ENCODE measurements around the gene SIX3.

SIX3 gene

DNA sequence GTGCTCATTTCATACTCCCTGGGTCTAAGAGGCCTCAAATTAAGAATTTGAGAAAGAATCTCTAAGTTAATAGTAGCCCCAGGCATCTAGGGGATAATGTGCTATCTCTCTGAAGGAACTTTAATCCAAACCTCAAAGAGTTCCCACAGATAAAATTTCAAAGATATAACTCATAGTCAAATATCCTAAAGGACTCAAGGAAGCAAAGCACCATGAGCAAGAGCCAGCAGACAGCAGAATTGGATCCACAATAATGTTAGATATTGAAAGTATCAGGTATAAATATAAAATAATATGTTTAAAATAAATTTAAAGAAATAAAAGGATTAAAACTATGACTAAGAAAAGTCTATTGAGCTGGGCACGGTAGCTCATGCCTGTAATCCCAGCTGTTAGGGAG is 31.7 kb upstream of the SIX3 start:
- no peak overlapping the region for H3K27ac ChIP-seq (ENCODE audit: low read depth, low read length, poor library complexity, severe bottlenecking)
- no peak overlapping the region for H3K4me2 ChIP-seq (ENCODE audit: low read length)
- no peaks in the 10 kb centered on the region for H3K79me2 ChIP-seq (ENCODE audit: insufficient read depth, low read length)
- no peaks in the 10 kb centered on the region for H3K9me3 ChIP-seq (ENCODE audit: low read length)
- H3K9ac ChIP-seq (ENCODE audit: low read length) = no peak overlapping the region
- no peaks in the 10 kb centered on the region for H3K9me2 ChIP-seq (ENCODE audit: low read depth, low read length)
- no peaks in the 10 kb centered on the region for H3K27me3 ChIP-seq (ENCODE audit: insufficient read depth, low read length)
- no peak overlapping the region for H2AFZ ChIP-seq (ENCODE audit: low read length)
- no peaks in the 10 kb centered on the region for H4K20me1 ChIP-seq (ENCODE audit: insufficient read depth, low read length)
- H3K4me3 ChIP-seq (ENCODE audit: low read depth, low read length, poor library complexity, severe bottlenecking) = no peak overlapping the region
- no peaks in the 10 kb centered on the region for H3F3A ChIP-seq (ENCODE audit: insufficient read depth, low read length)
- TF ChIP-seq, protein P1, sequence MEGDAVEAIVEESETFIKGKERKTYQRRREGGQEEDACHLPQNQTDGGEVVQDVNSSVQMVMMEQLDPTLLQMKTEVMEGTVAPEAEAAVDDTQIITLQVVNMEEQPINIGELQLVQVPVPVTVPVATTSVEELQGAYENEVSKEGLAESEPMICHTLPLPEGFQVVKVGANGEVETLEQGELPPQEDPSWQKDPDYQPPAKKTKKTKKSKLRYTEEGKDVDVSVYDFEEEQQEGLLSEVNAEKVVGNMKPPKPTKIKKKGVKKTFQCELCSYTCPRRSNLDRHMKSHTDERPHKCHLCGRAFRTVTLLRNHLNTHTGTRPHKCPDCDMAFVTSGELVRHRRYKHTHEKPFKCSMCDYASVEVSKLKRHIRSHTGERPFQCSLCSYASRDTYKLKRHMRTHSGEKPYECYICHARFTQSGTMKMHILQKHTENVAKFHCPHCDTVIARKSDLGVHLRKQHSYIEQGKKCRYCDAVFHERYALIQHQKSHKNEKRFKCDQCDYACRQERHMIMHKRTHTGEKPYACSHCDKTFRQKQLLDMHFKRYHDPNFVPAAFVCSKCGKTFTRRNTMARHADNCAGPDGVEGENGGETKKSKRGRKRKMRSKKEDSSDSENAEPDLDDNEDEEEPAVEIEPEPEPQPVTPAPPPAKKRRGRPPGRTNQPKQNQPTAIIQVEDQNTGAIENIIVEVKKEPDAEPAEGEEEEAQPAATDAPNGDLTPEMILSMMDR (IDR thresholded peaks at IDR 0.05; ENCODE audit: low read length) = no peak
- no peak for TF ChIP-seq EZH2 (IDR thresholded peaks at IDR 0.05; ENCODE audit: borderline replicate concordance, low read length)
- H3K4me1 ChIP-seq (ENCODE audit: insufficient read depth, low read length, severe bottlenecking) = no peaks in the 10 kb centered on the region
- H3K36me3 ChIP-seq (ENCODE audit: insufficient read depth, low read length) = no peaks in the 10 kb centered on the region

DNA sequence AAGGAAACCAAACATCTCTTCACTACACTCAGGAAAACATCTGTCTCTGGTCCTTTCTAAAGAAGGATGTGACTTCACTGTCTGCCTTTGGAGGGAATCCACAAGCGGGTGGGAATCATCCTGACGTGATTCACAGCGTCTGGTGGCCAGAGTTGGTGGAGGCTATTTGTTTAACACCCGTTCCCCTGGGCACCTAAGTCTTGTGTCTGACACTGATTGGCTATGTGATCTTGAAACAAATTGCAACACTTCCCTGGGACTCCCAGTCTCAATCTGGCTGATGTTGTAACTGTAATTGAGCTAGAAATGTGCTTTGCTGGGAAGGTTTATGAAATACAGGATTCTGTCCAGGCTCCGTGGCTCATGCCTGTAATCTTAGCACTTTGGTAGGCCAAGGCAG is 28.8 kb upstream of the SIX3 start:
- no peak overlapping the region for H3K9ac ChIP-seq (ENCODE audit: low read length)
- no peaks in the 10 kb centered on the region for H3K4me1 ChIP-seq (ENCODE audit: insufficient read depth, low read length, severe bottlenecking)
- no peaks in the 10 kb centered on the region for H4K20me1 ChIP-seq (ENCODE audit: insufficient read depth, low read length)
- no peak for TF ChIP-seq EZH2 (IDR thresholded peaks at IDR 0.05; ENCODE audit: borderline replicate concordance, low read length)
- TF ChIP-seq, protein P1 (IDR thresholded peaks at IDR 0.05; ENCODE audit: low read length) = no peak
- no peaks in the 10 kb centered on the region for H3K79me2 ChIP-seq (ENCODE audit: insufficient read depth, low read length)
- no peak overlapping the region for H3K27ac ChIP-seq (ENCODE audit: low read depth, low read length, poor library complexity, severe bottlenecking)
- H3K4me2 ChIP-seq (ENCODE audit: low read length) = no peak overlapping the region
- no peaks in the 10 kb centered on the region for H3K9me3 ChIP-seq (ENCODE audit: low read length)
- H3K27me3 ChIP-seq (ENCODE audit: insufficient read depth, low read length) = no peaks in the 10 kb centered on the region
- H2AFZ ChIP-seq (ENCODE audit: low read length) = no peak overlapping the region
- no peaks in the 10 kb centered on the region for H3K9me2 ChIP-seq (ENCODE audit: low read depth, low read length)
- no peaks in the 10 kb centered on the region for H3K36me3 ChIP-seq (ENCODE audit: insufficient read depth, low read length)
- no peaks in the 10 kb centered on the region for H3F3A ChIP-seq (ENCODE audit: insufficient read depth, low read length)
- H3K4me3 ChIP-seq (ENCODE audit: low read depth, low read length, poor library complexity, severe bottlenecking) = no peak overlapping the region

DNA sequence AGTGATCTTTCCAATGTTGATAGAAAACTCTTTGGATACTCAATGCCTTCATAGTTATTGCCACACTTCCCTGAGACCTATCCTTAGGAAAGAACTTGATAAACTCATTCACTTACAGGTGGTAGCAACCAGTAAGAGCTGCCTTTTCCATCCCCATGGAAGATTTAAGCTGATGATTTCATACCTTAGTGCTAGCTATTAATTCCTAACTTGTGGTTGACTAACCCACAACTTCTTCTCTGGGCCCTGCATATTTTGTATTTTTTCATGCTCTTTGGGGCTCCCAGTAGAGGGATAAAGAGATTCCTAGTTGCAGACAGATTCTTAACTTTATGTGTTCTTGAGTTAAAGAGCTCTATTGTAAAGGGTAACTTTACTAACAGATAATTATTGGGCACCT is 25.2 kb upstream of the SIX3 start:
- H3K4me2 ChIP-seq (ENCODE audit: low read length) = no peak overlapping the region
- no peaks in the 10 kb centered on the region for H3K9me2 ChIP-seq (ENCODE audit: low read depth, low read length)
- no peaks in the 10 kb centered on the region for H3K27me3 ChIP-seq (ENCODE audit: insufficient read depth, low read length)
- H3K4me1 ChIP-seq (ENCODE audit: insufficient read depth, low read length, severe bottlenecking) = no peaks in the 10 kb centered on the region
- TF ChIP-seq, protein P1 (IDR thresholded peaks at IDR 0.05; ENCODE audit: low read length) = no peak
- TF ChIP-seq EZH2 (IDR thresholded peaks at IDR 0.05; ENCODE audit: borderline replicate concordance, low read length) = no peak
- no peak overlapping the region for H3K27ac ChIP-seq (ENCODE audit: low read depth, low read length, poor library complexity, severe bottlenecking)
- no peaks in the 10 kb centered on the region for H4K20me1 ChIP-seq (ENCODE audit: insufficient read depth, low read length)
- no peaks in the 10 kb centered on the region for H3K79me2 ChIP-seq (ENCODE audit: insufficient read depth, low read length)
- no peaks in the 10 kb centered on the region for H3F3A ChIP-seq (ENCODE audit: insufficient read depth, low read length)
- H3K4me3 ChIP-seq (ENCODE audit: low read depth, low read length, poor library complexity, severe bottlenecking) = no peak overlapping the region
- H3K36me3 ChIP-seq (ENCODE audit: insufficient read depth, low read length) = no peaks in the 10 kb centered on the region
- no peak overlapping the region for H3K9ac ChIP-seq (ENCODE audit: low read length)
- H3K9me3 ChIP-seq (ENCODE audit: low read length) = no peaks in the 10 kb centered on the region
- no peak overlapping the region for H2AFZ ChIP-seq (ENCODE audit: low read length)

All from OCI-LY1 (cell line).